Neural cell (in vitro differentiated cells): Measurements from ENCODE around the gene WBP4.
"Not testable (repeated sequence)": the region's sequence is repeated elsewhere in the genome, so short reads cannot be mapped to it uniquely, and the experiment has no call there.

Source experiments
- CTCF ChIP-seq: fragments of 450-650 bp; IDR thresholded peaks from 2 replicates; pipeline ENCODE4 v1.5.1; 2014; ENCODE audit warnings: antibody characterized with exemption, mild to moderate bottlenecking, moderate library complexity; ENCODE audit not compliant: poor library complexity, severe bottlenecking
- EP300 ChIP-seq: fragments of 450-650 bp; conservative IDR thresholded peaks from 2 replicates; pipeline ENCODE4 v1.6.1; 2014; ENCODE audit warnings: antibody characterized with exemption, mild to moderate bottlenecking, moderate library complexity; ENCODE audit not compliant: poor library complexity, severe bottlenecking
- EZH2 ChIP-seq: fragments of 200-600, 300-800 bp; shearing (Covaris generic), sonication (generic); IDR thresholded peaks from 2 replicates; pipeline ENCODE4 v1.6.1; 2014; ENCODE audit warnings: antibody characterized with exemption, low read length, borderline replicate concordance, mild to moderate bottlenecking; ENCODE audit not compliant: insufficient read depth, poor library complexity, severe bottlenecking
- MXI1 ChIP-seq: fragments of 450-650 bp; conservative IDR thresholded peaks from 2 replicates; pipeline ENCODE4 v1.6.1; 2014; ENCODE audit warnings: antibody characterized with exemption, mild to moderate bottlenecking; ENCODE audit not compliant: poor library complexity, severe bottlenecking
- POLR2AphosphoS5 ChIP-seq: IDR thresholded peaks from 2 replicates; pipeline ENCODE4 v1.6.1; 2012
- SMC3 ChIP-seq: fragments of 450-650 bp; conservative IDR thresholded peaks from 2 replicates; pipeline ENCODE4 v1.6.1; 2014; ENCODE audit warnings: antibody characterized with exemption, mild to moderate bottlenecking, moderate library complexity; ENCODE audit not compliant: poor library complexity

GRCh38 chr13:41131660-41132511 is 70.6 kb downstream of the WBP4 start:
- not testable (repeated sequence) for TF ChIP-seq POLR2AphosphoS5, CTCF, EZH2, SMC3, EP300, MXI1
